GM13977 (cell line): ENCODE data around the gene DMD.

Experiments used
- DNase-seq: peaks from one replicate; pipeline ENCODE4 v3.0.0; 2012; ENCODE audit warnings: low spot score
- in situ Hi-C: fragments of 300-500 bp; cut with MboI; formaldehyde crosslinking; loops from one replicate; pipeline ENCODE4 v1.12.0; 2022; ENCODE audit warnings: low sequenced_read_pairs, low pct_unique_long_range_greater_than_20kb, mixed read lengths, inconsistent platforms; ENCODE audit not compliant: unreplicated experiment
- TF ChIP-seq, protein P1 (sequence below): IDR thresholded peaks from 2 replicates; pipeline ENCODE4 v1.5.1; 2012; ENCODE audit warnings: mild to moderate bottlenecking, control low read depth; ENCODE audit not compliant: insufficient read depth; ENCODE audit errors: extremely low read depth, missing control alignments

Gene DMD

DNA sequence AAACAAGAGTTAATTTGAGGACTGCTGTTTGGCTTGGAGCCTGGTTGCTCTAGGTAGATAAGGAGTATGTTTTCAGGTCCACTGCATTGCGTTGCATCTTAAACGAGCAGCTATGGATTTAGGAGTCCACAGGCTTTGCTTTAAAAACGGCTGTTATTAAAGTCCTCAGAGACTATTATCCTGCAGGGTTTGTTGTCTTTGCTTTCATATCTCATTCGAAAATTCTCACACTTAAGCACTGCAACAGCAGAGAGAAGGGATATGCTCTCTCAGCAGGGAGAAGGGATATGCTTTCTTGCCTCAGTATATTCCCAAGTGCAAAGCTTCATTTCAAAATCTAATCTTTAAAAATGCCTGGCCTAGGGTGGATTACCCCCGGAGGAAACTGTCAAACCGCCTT, 1694.8 kb downstream of the DMD start:
- in situ Hi-C loops: no loop called here
- TF ChIP-seq, protein P1, sequence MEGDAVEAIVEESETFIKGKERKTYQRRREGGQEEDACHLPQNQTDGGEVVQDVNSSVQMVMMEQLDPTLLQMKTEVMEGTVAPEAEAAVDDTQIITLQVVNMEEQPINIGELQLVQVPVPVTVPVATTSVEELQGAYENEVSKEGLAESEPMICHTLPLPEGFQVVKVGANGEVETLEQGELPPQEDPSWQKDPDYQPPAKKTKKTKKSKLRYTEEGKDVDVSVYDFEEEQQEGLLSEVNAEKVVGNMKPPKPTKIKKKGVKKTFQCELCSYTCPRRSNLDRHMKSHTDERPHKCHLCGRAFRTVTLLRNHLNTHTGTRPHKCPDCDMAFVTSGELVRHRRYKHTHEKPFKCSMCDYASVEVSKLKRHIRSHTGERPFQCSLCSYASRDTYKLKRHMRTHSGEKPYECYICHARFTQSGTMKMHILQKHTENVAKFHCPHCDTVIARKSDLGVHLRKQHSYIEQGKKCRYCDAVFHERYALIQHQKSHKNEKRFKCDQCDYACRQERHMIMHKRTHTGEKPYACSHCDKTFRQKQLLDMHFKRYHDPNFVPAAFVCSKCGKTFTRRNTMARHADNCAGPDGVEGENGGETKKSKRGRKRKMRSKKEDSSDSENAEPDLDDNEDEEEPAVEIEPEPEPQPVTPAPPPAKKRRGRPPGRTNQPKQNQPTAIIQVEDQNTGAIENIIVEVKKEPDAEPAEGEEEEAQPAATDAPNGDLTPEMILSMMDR: no peak
- no peak for DNase-seq

DNA sequence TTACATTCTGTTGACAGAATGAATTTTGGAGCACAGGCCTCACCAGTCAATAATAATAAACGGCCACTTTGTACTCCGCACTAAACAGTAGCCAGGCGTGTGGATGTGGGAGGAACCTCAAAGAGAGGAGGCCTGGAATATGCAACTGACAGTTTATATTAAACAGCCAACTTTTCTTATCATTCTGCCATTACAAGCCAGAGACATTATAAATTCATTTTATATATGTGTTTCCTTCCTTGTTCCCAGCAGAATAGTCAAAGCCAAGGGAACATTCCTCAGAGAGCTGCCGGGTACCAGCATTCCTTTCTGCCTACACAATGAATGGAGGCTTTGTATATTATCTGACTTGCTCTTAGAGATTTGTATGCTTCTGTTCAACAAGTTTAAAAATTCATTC, 1703.0 kb downstream of the DMD start:
- TF ChIP-seq, protein P1: no peak
- in situ Hi-C loops: no loop called here
- no peak for DNase-seq

DNA sequence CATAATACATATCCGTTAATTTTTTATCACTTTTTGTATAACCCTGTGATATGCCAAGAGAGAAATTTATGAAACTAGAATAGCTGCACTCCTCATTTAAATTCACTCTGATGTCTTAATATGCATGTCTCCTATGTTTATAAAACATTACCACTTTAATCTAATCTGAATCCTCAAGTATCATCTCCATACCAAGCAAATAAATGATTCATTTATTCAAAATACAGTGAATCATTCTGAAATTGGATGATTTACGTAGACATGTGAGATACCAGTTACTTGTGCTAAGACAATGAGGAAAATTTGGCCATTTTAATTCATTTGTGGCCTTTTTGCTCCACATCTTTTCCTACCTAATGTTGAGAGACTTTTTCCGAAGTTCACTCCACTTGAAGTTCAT, 1704.4 kb downstream of the DMD start:
- DNase-seq: no peak
- TF ChIP-seq, protein P1: no peak
- in situ Hi-C loops: no loop called here

DNA sequence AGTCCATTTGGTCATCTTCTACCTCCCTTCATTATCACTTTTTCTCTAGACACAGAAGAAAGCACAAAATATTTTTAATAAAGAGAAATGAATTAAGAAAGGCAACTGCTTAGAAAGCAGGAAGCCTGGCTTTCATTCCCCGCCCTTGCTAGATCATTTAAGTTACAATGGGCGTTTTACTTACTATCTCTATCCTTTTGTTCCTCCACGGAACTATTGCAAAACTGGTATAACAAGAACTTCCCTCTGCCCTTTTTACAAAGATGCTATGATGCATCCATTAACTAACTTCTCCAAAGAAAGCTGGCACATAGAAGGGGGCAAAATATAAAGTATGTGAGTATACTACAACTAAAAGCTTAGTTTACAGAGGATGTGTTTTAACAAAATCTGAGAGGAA, 1705.0 kb downstream of the DMD start:
- TF ChIP-seq, protein P1: no peak
- in situ Hi-C loops: no loop called here
- no peak for DNase-seq

DNA sequence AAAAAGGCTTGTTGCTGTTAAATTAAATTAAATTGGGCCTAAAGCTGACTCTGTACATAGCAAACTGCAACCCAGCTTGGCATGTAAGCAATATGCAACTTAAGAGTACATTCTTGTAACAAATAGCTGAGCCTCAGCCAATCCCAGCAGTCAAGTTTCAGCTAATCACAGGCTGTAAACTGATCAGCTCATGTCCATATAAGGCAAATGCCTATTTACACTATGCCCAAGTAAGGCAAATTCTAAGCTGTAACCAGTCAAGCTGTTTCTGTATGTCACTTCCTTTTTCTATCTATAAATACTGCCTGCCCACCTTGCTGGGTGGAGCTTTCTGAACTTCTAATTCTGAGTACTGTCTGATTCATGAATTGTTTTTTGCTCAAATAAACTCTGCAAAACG, 1710.4 kb downstream of the DMD start:
- TF ChIP-seq, protein P1: no peak
- in situ Hi-C loops: no loop called here
- no peak for DNase-seq

DNA sequence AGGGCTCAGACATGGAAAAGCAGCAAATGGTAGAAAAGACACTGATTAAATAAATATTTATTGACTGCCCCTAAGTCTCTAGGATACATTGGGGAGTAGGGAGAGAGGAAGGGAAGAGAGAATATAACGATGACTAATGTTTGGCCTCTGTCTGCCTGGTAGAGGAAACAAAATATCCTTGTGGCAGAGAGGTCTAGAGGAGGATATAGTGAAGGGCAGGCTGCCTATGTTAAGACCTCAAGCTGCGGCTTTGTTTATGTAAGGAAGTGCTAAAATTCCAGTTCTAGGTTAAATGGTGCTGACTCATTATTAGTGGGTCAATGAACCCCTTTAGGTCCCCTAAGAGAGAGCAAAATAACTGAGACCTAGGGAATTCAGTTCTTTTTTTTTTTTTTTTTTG, 1712.2 kb downstream of the DMD start:
- no peak for DNase-seq
- in situ Hi-C loops: no loop called here

More for the DNA sequence above, 1712.2 kb downstream of the DMD start:
- TF ChIP-seq, protein P1: no peak
